BJ (cell line): ENCODE measurements around the gene PEX12. TPM values are rescaled to one million over a fixed set of nuclear protein-coding genes. Genes with fewer than 3 reads are reported as not detected.
A peak's percentile ranks its signal among the peaks of the same experiment; 100 is the strongest.

Experiments used
- CTCF ChIA-PET: fragments of 350-600 bp; formaldehyde crosslinking; extraction: SDS; loops from one replicate; lab custom pipeline; 2021; ENCODE audit warnings: antibody characterized with exemption, inconsistent platforms; lab: Yijun Ruan, JAX
- POLR2A ChIA-PET: fragments of 300-600 bp; sonication (Branson Sonifier 250); formaldehyde crosslinking; extraction: SDS; loops from one replicate; lab custom pipeline; 2021; ENCODE audit warnings: antibody characterized with exemption; lab: Charles Lee
- DNase-seq: peaks from one replicate; pipeline ENCODE4 v3.0.0-alpha.2; 2011; ENCODE audit warnings: low read depth
- H3K27me3 ChIP-seq: 2 replicates; pipeline ENCODE4 v1.6.0; 2011; ENCODE audit warnings: low read length; ENCODE audit not compliant: control insufficient read depth, insufficient read depth
- H3K36me3 ChIP-seq: 2 replicates; pipeline ENCODE4 v1.5.1; 2011; ENCODE audit warnings: low read length; ENCODE audit not compliant: control insufficient read depth, insufficient read depth
- H3K4me3 ChIP-seq: 2 replicates; pipeline ENCODE4 v1.5.1; 2011; ENCODE audit warnings: low read depth, mild to moderate bottlenecking, control low read depth, low read length
- CTCF ChIP-seq: IDR thresholded peaks from 2 replicates; pipeline ENCODE4 v1.5.1; 2011; ENCODE audit warnings: low read depth, mild to moderate bottlenecking, control low read depth, inconsistent platforms, low read length, moderate library complexity; ENCODE audit not compliant: insufficient read depth
- polyA plus RNA-seq: library from polyadenylated mRNA; depleted of rRNA; stranded (reverse); fragments of >200 nt; gene quantifications from 2 replicates; pipeline ENCODE4 v1.2.3, GENCODE V29; 2011

PEX12 gene
- polyA plus RNA-seq, 1 experiment: 8.5 TPM

GRCh38 chr17:35607239-35607847 is 29.0 kb upstream of the PEX12 start:
- Histone ChIP-seq H3K27me3 (no peaks in the 10 kb centered on the region), H3K36me3 (peaks cover 5% of the 10 kb centered on the region), H3K4me3 (no peak overlapping the region)
- ChIA-PET POLR2A (interaction anchor here (0.9 kb wide), 1 partner anchor 29 kb away, joined by 3 read pairs; the partner anchor contains the start of gene PEX12), CTCF (interaction anchor here (0.6 to 3.2 kb wide), 6 partner anchors 8 to 198 kb away, joined by 3 to 26 read pairs (median 3); no protein-coding TSS in a partner anchor)
- no peak for TF ChIP-seq CTCF
- no peak for DNase-seq

GRCh38 chr17:35605678-35606077 is 27.3 kb upstream of the PEX12 start:
- Histone ChIP-seq H3K4me3 (no peak overlapping the region), H3K27me3 (no peaks in the 10 kb centered on the region), H3K36me3 (peaks cover 7% of the 10 kb centered on the region)
- POLR2A ChIA-PET: no interaction called here
- no peak for TF ChIP-seq CTCF
- CTCF ChIA-PET: interaction anchor here (0.6 to 2.1 kb wide), 4 partner anchors 13 to 163 kb away, joined by 3 to 16 read pairs (median 4); partner anchors contain the start of gene GAS2L2
- DNase-seq: peak; percentile 31

GRCh38 chr17:35603674-35604073 is 25.3 kb upstream of the PEX12 start:
- TF ChIP-seq CTCF: no peak
- peaks cover 5% of the 10 kb centered on the region for H3K36me3 ChIP-seq
- H3K27me3 ChIP-seq: no peaks in the 10 kb centered on the region
- CTCF ChIA-PET: interaction anchor here (1.4 to 1.9 kb wide), 3 partner anchors 9 to 160 kb away, joined by 6 to 8 read pairs (median 6); no protein-coding TSS in a partner anchor
- DNase-seq: no peak
- no peak overlapping the region for H3K4me3 ChIP-seq
- POLR2A ChIA-PET: no interaction called here

GRCh38 chr17:35597604-35598003 is 19.2 kb upstream of the PEX12 start:
- no peak for TF ChIP-seq CTCF
- H3K27me3 ChIP-seq: no peaks in the 10 kb centered on the region
- DNase-seq: no peak
- H3K36me3 ChIP-seq: peaks cover 10% of the 10 kb centered on the region
- CTCF ChIA-PET: interaction anchor here (1.0 to 1.5 kb wide), 2 partner anchors 9 to 17 kb away, joined by 3 to 5 read pairs; no protein-coding TSS in a partner anchor
- H3K4me3 ChIP-seq: no peak overlapping the region
- POLR2A ChIA-PET: no interaction called here

- CTCF ChIA-PET: interaction anchor here (0.6 to 1.5 kb wide), 5 partner anchors 8 to 167 kb away, joined by 3 to 5 read pairs (median 3); no protein-coding TSS in a partner anchor
- TF ChIP-seq CTCF: no peak
- no peak overlapping the region for H3K4me3 ChIP-seq
- POLR2A ChIA-PET: interaction anchor here (0.7 kb wide), 1 partner anchor 13 kb away, joined by 11 read pairs; no protein-coding TSS in a partner anchor
- no peaks in the 10 kb centered on the region for H3K27me3 ChIP-seq
- peaks cover 10% of the 10 kb centered on the region for H3K36me3 ChIP-seq
- no peak for DNase-seq
Measured at GRCh38 chr17:35596530-35597233, 18.3 kb upstream of the PEX12 start.
